ENCODE measurements around the gene NCLN.
"Not testable (repeated sequence)": the region's sequence is repeated elsewhere in the genome, so short reads cannot be mapped to it uniquely, and the experiment has no call there.

NCLN gene

DNA sequence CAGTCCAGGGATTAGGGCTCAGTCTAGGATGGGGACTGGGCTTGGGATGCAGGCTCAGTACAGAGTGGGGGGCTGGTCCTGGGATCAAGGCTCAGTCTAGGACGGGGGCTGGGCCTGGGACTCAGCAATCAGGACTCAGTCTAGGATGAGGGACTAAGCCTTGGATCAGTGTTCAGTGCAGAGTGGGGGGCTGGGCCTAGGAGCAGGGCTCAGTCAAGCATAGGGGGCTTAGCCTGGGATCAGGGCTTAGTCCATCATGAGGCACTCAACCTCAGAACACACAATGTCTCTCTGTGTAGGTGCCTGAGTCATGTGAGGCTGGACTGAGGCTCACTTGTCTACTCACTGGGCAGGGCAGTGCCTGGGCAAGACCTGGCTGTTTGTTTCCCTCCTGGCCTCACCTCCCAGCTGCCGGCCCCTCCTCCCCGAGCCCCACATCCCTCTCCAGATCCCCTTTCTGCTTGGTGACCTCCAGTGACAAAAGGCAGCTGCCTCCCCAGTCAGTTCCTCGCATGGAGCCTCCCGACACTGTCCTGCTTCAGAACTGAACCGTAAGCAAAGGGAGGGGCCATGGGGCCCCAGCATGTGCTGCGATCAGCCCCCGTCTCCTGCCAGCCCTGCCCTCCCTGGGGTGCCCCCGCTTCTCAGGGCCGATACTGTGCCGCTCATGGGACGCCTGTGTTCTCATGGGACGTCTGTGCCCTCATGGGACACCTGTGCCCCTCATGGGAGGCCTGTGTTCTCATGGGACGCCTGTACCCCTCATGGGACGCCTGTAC is 13.6 kb upstream of the NCLN start:
- H3K27ac ChIP-seq = no peak overlapping the region
- TF ChIP-seq, protein P1, sequence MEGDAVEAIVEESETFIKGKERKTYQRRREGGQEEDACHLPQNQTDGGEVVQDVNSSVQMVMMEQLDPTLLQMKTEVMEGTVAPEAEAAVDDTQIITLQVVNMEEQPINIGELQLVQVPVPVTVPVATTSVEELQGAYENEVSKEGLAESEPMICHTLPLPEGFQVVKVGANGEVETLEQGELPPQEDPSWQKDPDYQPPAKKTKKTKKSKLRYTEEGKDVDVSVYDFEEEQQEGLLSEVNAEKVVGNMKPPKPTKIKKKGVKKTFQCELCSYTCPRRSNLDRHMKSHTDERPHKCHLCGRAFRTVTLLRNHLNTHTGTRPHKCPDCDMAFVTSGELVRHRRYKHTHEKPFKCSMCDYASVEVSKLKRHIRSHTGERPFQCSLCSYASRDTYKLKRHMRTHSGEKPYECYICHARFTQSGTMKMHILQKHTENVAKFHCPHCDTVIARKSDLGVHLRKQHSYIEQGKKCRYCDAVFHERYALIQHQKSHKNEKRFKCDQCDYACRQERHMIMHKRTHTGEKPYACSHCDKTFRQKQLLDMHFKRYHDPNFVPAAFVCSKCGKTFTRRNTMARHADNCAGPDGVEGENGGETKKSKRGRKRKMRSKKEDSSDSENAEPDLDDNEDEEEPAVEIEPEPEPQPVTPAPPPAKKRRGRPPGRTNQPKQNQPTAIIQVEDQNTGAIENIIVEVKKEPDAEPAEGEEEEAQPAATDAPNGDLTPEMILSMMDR (conservative IDR thresholded peaks at IDR 0.05) = no peak

- H3K27ac ChIP-seq = not testable (repeated sequence)
Measured at GRCh38 chr19:3172673-3173000, 13.1 kb upstream of the NCLN start.

GRCh38 chr19:3175781-3176714 is 9.7 kb upstream of the NCLN start:
- H3K27ac ChIP-seq = peak overlapping the region; percentile 68
- TF ChIP-seq, protein P1 (conservative IDR thresholded peaks at IDR 0.05) = no peak

DNA sequence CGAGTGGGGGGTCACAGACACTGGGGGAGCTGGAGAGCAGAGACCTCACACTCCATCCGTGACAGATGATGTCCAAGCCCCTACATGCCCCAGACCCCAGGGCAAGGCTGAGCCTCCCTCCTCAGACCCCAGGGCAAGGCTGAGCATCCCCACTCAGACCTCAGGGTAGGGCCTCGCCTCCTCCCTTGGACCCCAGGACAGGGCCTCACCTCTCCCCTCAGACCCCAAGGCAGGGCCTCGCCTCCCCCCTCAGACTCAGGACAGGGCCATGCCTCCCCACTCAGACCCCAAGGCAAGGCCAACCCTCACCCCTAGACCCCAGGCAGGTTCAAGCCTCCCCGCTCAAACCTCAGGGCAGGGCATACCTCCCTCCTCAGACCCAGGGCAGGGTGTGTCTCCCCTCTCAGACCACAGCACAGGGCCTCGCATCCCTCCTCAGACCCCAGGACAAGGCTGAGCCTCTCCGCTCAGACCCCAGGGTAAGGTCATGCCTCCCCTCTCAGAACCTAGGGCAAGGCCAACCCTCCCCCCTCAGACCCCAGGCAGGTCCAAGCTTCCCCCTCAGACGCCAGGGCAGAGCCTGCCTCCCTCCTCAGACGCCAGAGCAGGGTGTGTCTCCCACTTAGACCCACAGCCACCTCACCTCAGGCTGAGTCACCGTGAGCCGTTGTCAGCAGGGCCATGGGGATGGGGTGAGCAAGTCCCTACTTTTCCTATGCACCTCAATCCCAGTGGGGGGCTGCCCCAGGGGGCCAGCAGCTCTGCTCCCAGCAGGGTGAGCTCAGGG is 8.8 kb upstream of the NCLN start:
- H3K27ac ChIP-seq = peak overlapping the region; percentile 68

DNA sequence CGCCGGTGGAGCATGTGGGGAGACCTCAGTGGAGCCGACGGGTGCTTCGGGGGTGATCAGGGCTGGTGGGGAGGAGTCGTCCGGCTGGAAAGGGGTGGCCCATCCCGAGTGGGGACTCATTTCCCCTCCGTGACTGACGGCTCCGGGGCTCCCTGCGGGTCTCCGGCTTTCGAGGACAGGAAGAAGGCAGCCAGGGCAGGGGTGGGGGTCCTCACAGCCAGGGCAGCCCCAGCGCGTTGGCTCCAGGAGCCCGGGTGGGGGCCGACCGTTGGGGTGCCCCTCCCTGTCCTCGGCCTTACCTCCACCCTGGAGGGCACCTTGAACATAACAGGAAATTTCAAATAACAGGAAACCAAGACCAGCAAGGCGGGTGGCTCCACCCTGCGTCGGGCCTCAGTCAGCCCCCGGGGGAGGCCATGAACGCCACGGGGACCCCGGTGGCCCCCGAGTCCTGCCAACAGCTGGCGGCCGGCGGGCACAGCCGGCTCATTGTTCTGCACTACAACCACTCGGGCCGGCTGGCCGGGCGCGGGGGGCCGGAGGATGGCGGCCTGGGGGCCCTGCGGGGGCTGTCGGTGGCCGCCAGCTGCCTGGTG is 7.3 kb upstream of the NCLN start, which contains the start of gene S1PR4:
Gene S1PR4 (plus strand): TSS at position 393 of the 596 bp plus-strand sequence. CDS start 24 bp downstream, at position 417.
- TF ChIP-seq, protein P1 (conservative IDR thresholded peaks at IDR 0.05) = no peak
- H3K27ac ChIP-seq = no peak within 1 kb of the TSS

More for the DNA sequence above, 8.8 kb upstream of the NCLN start:
- TF ChIP-seq, protein P1 (conservative IDR thresholded peaks at IDR 0.05) = no peak

DNA sequence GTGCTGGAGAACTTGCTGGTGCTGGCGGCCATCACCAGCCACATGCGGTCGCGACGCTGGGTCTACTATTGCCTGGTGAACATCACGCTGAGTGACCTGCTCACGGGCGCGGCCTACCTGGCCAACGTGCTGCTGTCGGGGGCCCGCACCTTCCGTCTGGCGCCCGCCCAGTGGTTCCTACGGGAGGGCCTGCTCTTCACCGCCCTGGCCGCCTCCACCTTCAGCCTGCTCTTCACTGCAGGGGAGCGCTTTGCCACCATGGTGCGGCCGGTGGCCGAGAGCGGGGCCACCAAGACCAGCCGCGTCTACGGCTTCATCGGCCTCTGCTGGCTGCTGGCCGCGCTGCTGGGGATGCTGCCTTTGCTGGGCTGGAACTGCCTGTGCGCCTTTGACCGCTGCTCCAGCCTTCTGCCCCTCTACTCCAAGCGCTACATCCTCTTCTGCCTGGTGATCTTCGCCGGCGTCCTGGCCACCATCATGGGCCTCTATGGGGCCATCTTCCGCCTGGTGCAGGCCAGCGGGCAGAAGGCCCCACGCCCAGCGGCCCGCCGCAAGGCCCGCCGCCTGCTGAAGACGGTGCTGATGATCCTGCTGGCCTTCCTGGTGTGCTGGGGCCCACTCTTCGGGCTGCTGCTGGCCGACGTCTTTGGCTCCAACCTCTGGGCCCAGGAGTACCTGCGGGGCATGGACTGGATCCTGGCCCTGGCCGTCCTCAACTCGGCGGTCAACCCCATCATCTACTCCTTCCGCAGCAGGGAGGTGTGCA is 6.6 kb upstream of the NCLN start:
- H3K27ac ChIP-seq = no peak overlapping the region
- TF ChIP-seq, protein P1 (conservative IDR thresholded peaks at IDR 0.05) = no peak

DNA sequence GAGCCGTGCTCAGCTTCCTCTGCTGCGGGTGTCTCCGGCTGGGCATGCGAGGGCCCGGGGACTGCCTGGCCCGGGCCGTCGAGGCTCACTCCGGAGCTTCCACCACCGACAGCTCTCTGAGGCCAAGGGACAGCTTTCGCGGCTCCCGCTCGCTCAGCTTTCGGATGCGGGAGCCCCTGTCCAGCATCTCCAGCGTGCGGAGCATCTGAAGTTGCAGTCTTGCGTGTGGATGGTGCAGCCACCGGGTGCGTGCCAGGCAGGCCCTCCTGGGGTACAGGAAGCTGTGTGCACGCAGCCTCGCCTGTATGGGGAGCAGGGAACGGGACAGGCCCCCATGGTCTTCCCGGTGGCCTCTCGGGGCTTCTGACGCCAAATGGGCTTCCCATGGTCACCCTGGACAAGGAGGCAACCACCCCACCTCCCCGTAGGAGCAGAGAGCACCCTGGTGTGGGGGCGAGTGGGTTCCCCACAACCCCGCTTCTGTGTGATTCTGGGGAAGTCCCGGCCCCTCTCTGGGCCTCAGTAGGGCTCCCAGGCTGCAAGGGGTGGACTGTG is 5.9 kb upstream of the NCLN start:
- no peak overlapping the region for H3K27ac ChIP-seq
- TF ChIP-seq, protein P1 (conservative IDR thresholded peaks at IDR 0.05) = no peak

Measured in VCaP (cell line).